HAP-1 (cell line): ENCODE results near the gene IRS2.

Source experiments
- DNase-seq, 2 experiments: peaks; one replicate each; pipeline ENCODE4 v3.0.0-alpha.2; 2016 to 2020; ENCODE audit warnings: low spot score in 2 of 2
- H3K27me3 ChIP-seq: fragments of 250-450 bp; sonication (Bioruptor Pico); 2 replicates; pipeline ENCODE4 v1.5.1; 2020; ENCODE audit warnings: low read depth, mild to moderate bottlenecking, moderate library complexity
- H3K36me3 ChIP-seq: fragments of 250-450 bp; sonication (Bioruptor Pico); replicated peaks from 2 replicates; pipeline ENCODE4 v1.5.1; 2020; ENCODE audit warnings: mild to moderate bottlenecking
- H3K4me1 ChIP-seq: fragments of 250-450 bp; sonication (Bioruptor Pico); 2 replicates; pipeline ENCODE4 v1.5.1; 2020; ENCODE audit warnings: mild to moderate bottlenecking
- H3K4me3 ChIP-seq: fragments of 250-450 bp; sonication (Bioruptor Pico); 2 replicates; pipeline ENCODE4 v1.5.1; 2020; ENCODE audit warnings: mild to moderate bottlenecking, moderate library complexity
- H3K9me3 ChIP-seq: fragments of 250-450 bp; sonication (Bioruptor Pico); 2 replicates; pipeline ENCODE4 v1.5.1; 2020; ENCODE audit warnings: mild to moderate bottlenecking, moderate library complexity
- in situ Hi-C: fragments of 300-500 bp; cut with MboI; formaldehyde crosslinking; loops from 3 replicates; pipeline ENCODE4 v1.14.3; 2020; ENCODE audit warnings: low sequenced_read_pairs, inconsistent platforms, mixed read lengths

Gene IRS2

DNA sequence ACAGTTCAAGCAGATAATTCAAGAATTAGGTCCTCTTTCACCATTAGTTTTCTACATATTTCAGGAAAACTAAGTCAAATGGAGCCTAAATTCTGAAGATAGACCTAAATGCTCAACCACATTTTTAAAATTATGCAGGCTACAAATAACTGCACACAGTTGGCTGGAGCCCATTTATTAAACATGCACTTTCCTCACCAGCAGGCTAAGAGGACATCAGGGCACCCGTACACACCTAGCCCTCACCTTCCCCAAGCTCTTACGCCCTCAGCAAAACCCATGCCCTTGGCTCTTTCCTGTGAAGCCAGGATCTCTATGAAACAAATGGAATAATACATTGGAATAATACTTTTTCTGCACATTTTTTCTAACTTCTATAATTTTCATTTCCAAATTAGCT, 18.2 kb downstream of the IRS2 start:
- Histone ChIP-seq H3K27me3 (no peaks in the 10 kb centered on the region), H3K36me3 (no peaks in the 10 kb centered on the region), H3K4me1 (no peaks in the 10 kb centered on the region), H3K4me3 (no peak overlapping the region), H3K9me3 (no peaks in the 10 kb centered on the region)
- no peak for DNase-seq
- in situ Hi-C loops = no loop called here

DNA sequence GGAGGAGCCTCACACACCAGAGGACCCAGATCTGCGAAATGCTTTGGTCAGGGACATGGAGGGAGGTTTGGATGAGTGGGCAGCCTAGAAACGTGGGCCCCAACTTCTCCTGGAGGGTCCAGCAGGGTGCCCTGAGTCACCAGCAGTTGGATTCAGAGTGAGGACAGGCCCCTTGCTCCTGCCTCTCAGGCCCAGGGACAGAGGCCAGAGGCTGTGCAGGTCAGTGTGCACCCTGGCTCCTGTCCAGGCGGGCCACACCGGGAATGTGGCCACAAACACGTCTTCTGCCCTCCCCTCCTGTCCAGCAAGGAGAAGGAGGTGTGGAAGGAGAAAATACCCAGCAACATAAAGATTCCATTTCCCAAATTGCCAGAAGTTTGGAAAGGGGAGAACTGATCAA, 19.4 kb downstream of the IRS2 start:
- in situ Hi-C loops = no loop called here
- Histone ChIP-seq H3K36me3 (no peaks in the 10 kb centered on the region), H3K9me3 (no peaks in the 10 kb centered on the region), H3K27me3 (no peaks in the 10 kb centered on the region), H3K4me1 (no peaks in the 10 kb centered on the region), H3K4me3 (no peak overlapping the region)
- no peak for DNase-seq

DNA sequence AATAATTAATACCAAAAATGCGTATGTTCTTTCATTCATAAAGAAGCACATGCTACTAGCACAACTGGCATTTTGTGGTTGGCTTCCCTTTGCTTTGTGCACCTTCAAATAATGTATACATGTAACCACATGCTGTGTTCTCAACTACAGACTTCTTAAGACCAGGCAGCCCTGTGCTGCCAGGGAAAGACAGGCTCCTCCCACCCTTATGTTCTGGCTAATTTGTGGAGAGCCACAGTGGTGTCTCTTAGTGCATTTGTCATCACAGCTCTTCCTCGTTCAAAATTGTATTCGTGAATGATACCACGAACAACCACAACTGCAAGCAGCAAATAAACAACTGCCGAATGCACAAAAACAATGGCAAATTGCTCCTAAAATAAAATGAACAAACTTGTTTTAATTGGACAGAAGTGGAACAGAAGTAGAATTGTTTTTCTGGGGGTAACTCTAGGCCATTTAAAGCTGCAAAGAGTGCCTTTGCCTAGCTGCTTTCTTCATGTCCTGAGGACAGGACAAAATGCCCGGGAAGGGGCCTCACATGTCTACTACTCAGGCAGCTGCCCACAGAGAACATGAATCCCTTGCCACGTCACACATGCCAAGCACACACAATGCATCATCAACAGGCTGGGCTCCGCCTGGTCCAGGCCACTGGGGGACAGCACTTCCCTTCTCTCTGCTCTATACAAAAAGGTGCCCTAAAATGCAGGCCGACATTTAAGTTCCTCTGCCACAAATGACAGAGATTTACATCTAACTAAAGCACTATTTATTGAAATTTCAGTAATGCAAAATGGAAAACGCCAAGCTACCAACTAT, 21.7 kb downstream of the IRS2 start:
- Histone ChIP-seq H3K4me3 (no peak overlapping the region), H3K4me1 (no peaks in the 10 kb centered on the region), H3K9me3 (no peaks in the 10 kb centered on the region), H3K36me3 (no peaks in the 10 kb centered on the region), H3K27me3 (no peaks in the 10 kb centered on the region)
- no peak for DNase-seq
- in situ Hi-C loops = no loop called here

DNA sequence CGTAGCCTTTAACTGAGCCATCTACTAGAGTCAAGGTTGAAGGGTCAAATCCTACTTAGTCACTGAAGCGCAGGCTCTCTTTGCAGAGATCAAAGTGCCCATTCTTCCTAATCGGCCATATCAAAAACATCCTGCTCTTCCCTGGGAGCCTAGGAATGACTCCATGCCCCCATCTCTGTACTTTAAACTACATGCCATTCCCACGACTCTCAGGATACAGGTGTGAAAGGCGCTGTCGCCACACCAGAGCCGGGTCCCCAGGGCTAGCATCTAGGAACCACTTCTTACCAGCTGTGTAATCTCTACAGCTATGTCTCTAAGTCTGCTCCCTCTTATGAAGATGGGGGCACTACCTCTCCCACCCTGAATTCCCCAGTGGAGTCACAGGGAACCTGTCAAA, 22.3 kb downstream of the IRS2 start:
- H3K36me3 ChIP-seq = no peaks in the 10 kb centered on the region
- H3K27me3 ChIP-seq = no peaks in the 10 kb centered on the region
- H3K4me3 ChIP-seq = no peak overlapping the region
- no peak for DNase-seq
- H3K4me1 ChIP-seq = no peaks in the 10 kb centered on the region
- no peaks in the 10 kb centered on the region for H3K9me3 ChIP-seq
- in situ Hi-C loops = no loop called here

DNA sequence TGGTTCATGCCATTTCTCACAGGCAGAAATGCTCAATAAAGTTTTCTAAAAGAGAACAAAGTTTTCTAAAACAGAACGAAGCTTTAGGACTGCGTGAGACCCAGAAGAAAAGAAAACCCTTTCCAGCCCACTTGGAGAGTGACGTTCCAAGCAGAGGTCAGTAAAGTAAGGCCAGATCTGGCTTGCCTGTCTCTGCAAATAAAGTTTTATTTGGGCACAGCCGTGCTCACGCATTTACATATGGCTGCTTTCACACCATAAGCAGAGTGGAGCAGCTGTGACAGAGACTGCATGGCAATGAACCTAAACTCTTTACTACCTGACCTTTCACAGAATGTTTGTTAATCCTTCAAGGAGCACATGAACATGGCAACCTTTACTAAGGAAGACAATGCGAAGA, 23.6 kb downstream of the IRS2 start:
- DNase-seq = no peak
- in situ Hi-C loops = no loop called here
- H3K27me3 ChIP-seq = no peaks in the 10 kb centered on the region
- H3K4me3 ChIP-seq = no peak overlapping the region
- no peaks in the 10 kb centered on the region for H3K4me1 ChIP-seq
- no peaks in the 10 kb centered on the region for H3K36me3 ChIP-seq
- no peaks in the 10 kb centered on the region for H3K9me3 ChIP-seq

DNA sequence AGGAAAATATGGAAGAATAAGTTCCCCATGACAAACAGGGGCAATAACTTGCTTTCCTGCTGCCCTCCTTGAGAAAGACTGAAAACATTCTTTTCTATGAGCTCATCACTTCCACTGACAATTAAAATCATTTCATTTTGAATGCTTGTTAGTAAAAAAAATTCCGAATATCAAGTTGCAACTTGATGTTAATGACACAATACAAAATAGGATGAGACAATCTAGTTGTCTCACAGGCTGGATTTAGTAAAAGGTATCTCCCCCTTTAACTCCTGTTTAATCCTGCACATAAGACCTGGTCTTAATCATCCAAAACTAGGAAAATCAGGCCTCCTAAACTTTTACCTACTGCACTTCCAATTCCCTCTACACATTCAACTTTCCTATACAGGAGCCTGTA, 24.7 kb downstream of the IRS2 start:
- no peak for DNase-seq
- no peaks in the 10 kb centered on the region for H3K36me3 ChIP-seq
- H3K4me3 ChIP-seq = no peak overlapping the region
- H3K27me3 ChIP-seq = no peaks in the 10 kb centered on the region
- no peaks in the 10 kb centered on the region for H3K9me3 ChIP-seq
- no peaks in the 10 kb centered on the region for H3K4me1 ChIP-seq
- in situ Hi-C loops = no loop called here

DNA sequence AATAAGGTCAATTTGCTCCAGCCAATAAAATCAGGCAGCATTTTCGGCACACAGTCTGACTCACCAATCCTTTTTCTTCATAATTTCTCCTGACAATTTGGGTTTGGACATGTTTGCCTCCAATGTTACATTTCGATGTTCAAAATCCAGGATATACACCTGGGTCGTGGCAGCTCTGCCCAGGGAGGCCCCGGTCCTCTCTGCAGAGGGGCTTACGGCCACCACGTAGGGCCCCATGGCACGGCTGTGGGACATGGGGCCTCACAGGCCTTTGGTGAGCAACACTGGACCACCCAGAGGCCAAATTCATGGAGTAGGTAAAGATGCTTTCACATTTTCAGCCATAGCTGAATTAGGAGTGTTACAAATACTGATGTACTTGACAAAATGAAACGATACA, 25.4 kb downstream of the IRS2 start:
- no peaks in the 10 kb centered on the region for H3K4me1 ChIP-seq

DNA sequence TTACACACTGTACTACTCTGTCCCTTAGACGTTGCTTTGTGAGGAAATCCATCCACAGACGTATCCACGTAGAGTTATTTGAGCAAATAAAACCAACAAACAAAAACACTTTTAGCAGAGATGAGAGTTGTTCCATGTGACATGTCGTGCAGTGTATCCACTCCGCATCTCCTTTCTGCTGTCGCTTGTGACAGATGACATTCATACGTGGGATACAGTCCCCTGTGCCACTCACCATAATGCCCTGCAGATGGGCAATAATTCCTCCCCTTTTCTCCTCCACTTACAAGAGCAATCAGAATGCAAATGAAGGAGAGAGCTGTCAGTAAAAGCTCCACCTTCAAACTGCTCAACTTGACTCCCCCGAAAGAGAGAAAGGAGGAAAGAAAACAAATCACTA, 26.0 kb downstream of the IRS2 start:
- DNase-seq = no peak
- H3K27me3 ChIP-seq = no peaks in the 10 kb centered on the region
- in situ Hi-C loops = no loop called here
- H3K4me1 ChIP-seq = no peaks in the 10 kb centered on the region
- H3K4me3 ChIP-seq = no peak overlapping the region
- no peaks in the 10 kb centered on the region for H3K9me3 ChIP-seq
- H3K36me3 ChIP-seq = no peaks in the 10 kb centered on the region

More for the DNA sequence above, 25.4 kb downstream of the IRS2 start:
- H3K9me3 ChIP-seq = no peaks in the 10 kb centered on the region
- H3K4me3 ChIP-seq = no peak overlapping the region
- H3K36me3 ChIP-seq = no peaks in the 10 kb centered on the region
- in situ Hi-C loops = no loop called here
- H3K27me3 ChIP-seq = no peaks in the 10 kb centered on the region
- no peak for DNase-seq

DNA sequence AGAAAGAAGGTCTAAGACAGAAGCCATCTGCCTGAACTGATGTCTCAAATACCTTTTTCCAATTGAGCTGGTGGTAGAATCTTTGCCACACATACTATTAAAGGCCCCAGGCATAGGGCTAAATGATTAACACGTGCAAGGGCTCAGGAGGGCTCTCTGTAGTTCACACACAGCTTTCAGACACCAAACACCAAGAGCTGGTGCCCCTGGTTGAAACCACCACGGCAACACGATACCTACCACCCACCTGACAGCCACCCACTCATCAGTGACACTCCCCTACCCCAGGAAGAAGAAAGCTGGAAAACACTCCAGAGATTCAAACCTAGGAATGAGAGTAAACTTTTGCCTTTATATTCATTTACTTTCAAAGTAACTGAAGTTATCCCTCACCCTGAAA, 26.8 kb downstream of the IRS2 start:
- H3K36me3 ChIP-seq = no peaks in the 10 kb centered on the region
- no peaks in the 10 kb centered on the region for H3K9me3 ChIP-seq
- no peaks in the 10 kb centered on the region for H3K4me1 ChIP-seq
- H3K4me3 ChIP-seq = no peak overlapping the region
- no peak for DNase-seq
- H3K27me3 ChIP-seq = no peaks in the 10 kb centered on the region
- in situ Hi-C loops = no loop called here

DNA sequence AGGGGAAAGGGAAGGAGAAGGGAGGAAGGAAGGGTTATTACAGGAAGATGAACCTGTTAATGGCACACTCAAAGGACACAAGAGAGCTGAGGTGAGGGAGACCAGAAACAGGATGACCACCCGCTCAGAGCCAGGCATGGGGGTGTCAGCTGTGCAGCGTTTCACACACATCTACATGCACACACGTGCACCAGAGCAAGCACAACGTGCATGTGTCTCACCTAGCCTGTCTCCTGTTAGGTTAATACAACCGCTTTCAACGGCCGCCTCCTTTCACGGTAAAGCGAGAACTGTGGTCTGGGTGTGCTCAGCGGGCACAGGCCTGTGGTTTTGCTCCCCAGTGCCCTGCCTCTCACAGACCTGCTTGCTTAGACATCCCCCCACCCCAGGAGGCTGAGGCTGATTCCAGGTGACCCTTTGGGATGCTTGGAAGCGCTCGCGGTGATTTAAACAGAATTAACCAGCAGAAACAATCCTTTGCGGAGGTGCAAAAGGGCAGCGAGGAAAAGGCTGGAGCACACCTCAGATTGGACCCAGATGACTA, 27.4 kb downstream of the IRS2 start:
- H3K27me3 ChIP-seq = no peaks in the 10 kb centered on the region
- H3K9me3 ChIP-seq = no peaks in the 10 kb centered on the region
- H3K4me1 ChIP-seq = no peaks in the 10 kb centered on the region
- in situ Hi-C loops = no loop called here
- no peak overlapping the region for H3K4me3 ChIP-seq
- H3K36me3 ChIP-seq = no peaks in the 10 kb centered on the region
- no peak for DNase-seq

DNA sequence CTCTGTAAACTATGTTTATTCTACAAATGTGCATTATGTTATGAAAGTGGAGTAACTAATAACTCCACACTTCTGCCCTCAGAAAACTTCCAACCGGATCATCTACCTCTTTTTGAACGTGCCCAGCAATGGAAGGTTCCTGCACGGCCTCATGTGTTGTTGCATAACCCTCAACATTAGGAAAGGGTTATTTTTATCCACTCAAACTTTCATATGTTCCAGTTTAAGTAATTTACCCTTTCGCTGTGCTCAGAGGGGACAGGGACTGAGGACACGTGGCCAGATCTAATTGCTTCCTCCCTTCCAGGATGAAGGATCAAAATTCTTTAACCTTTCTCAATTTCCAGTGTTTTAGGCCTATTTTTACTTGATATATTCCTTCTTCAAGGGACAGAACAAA, 29.6 kb downstream of the IRS2 start:
- Histone ChIP-seq H3K27me3 (no peaks in the 10 kb centered on the region), H3K36me3 (no peaks in the 10 kb centered on the region), H3K4me1 (no peaks in the 10 kb centered on the region), H3K9me3 (no peaks in the 10 kb centered on the region), H3K4me3 (no peak overlapping the region)
- no peak for DNase-seq
- in situ Hi-C loops = no loop called here

DNA sequence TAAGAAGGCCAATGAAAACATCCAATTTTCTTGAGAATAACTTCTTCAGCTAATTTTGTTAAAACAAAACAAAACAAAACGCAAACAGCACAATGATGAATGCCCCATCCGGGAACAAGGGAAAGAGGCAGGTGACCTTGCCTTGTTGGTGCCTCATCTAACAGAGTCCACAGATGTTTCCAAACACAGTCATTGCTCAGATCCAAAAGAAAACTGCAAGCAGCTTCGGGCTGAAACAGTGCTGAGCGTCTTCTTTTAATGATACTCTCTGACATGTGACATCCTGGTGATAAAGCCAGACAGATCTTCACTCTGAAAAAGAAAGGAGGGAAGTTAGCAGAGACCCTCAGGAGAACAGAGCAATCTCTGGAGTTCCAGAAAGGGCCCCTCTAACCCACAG, 30.4 kb downstream of the IRS2 start:
- H3K27me3 ChIP-seq = no peaks in the 10 kb centered on the region
- in situ Hi-C loops = no loop called here
- DNase-seq = no peak
- no peaks in the 10 kb centered on the region for H3K36me3 ChIP-seq
- no peak overlapping the region for H3K4me3 ChIP-seq
- no peaks in the 10 kb centered on the region for H3K9me3 ChIP-seq
- no peaks in the 10 kb centered on the region for H3K4me1 ChIP-seq

DNA sequence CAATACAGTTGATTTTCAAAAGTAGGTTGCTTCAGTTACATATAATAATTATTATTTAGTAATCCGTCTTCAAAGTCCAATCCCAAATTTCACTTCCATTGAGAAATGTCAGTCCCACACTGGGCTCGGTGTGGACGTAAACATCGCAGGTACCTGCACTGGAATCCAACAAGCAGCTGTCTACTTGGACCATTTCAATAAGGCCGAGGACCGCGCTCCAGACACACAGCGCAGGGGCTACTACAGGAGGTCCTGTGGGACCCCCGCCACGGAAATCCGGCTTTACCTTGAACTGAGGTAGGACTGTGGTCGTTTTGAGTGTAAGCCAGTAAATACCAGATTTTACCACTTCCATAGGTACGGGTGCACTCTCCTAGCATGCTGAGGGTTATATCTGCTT, 30.8 kb downstream of the IRS2 start:
- Histone ChIP-seq H3K4me3 (no peak overlapping the region), H3K36me3 (no peaks in the 10 kb centered on the region), H3K27me3 (no peaks in the 10 kb centered on the region), H3K4me1 (no peaks in the 10 kb centered on the region), H3K9me3 (no peaks in the 10 kb centered on the region)
- DNase-seq = no peak
- in situ Hi-C loops = no loop called here

DNA sequence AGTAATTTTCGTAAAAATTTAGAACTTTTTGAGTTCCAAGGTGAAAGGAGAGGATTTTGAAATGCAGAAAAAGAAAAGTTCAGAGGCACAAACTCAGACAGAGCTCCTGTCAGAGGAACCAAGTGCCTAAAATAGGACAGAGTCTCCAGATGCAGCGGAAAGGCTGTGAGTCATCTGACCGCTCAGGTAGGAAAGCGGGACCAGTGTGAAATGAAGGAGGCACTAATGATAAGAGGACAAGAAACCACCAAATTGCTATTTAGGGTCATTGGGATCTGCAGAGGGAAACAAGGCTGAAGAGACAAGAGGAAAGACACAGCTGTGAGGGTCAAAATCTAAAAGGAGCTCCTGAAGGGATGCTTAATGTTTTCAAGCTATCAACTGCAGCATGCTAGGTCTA, 34.9 kb downstream of the IRS2 start:
- Histone ChIP-seq H3K9me3 (no peaks in the 10 kb centered on the region), H3K36me3 (no peaks in the 10 kb centered on the region), H3K4me3 (no peak overlapping the region), H3K4me1 (no peaks in the 10 kb centered on the region), H3K27me3 (no peaks in the 10 kb centered on the region)
- in situ Hi-C loops = no loop called here
- no peak for DNase-seq
